EL (cell line): Measurements from ENCODE around the gene TMEM135.

Experiments
- DNase-seq: peaks from one replicate; pipeline ENCODE4 v3.0.0-alpha.2; 2016

Gene TMEM135

GRCh38 chr11:87366763-87367405, 329.1 kb downstream of the TMEM135 start:
- DNase-seq = no peak

- no peak for DNase-seq
Measured at GRCh38 chr11:87368151-87368550, 330.4 kb downstream of the TMEM135 start.

- peak; percentile 14 for DNase-seq
Measured at GRCh38 chr11:87368858-87369480, 331.2 kb downstream of the TMEM135 start.

GRCh38 chr11:87369888-87370287, 332.2 kb downstream of the TMEM135 start:
- no peak for DNase-seq

GRCh38 chr11:87372065-87372464, 334.3 kb downstream of the TMEM135 start:
- DNase-seq = no peak
